ENCODE measurements around the gene RNF7. TPM values are rescaled to one million over a fixed set of nuclear protein-coding genes. Genes with fewer than 3 reads are reported as not detected.

The RNF7 gene
- total and polyA plus RNA-seq, 2 of the 8 experiments (the other 6 are each of a cell fraction or from before 2014, with no cell fraction given) = 78.4 to 113 TPM

DNA sequence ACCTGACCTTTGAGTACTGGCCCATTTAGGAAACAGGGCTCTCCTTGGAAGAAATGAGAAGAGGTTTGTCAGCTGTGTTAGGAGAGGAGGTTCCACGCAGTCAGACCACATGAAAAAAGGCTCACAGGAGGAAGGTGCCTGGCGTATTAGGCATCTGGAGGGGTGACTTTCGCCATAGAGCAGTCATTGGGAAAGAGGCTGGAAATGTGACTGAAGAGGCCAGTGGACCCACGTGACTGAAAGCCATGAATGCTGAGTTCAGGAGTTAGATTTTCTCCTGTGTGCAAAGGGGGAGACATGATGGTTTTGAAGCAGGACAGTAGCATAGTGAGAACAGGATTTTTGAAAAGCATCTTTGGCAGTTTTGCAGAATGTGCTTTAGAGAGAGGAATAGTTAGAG lies 29.7 kb upstream of the RNF7 start (continued):
- TF ChIP-seq HDAC2 (IDR thresholded peaks at IDR 0.05; ENCODE audit: borderline replicate concordance in 1 of 2, low read depth in 2 of 2, low read length in 2 of 2) = no peak
